GM23338 (cell line): ENCODE measurements around the gene ECM2. TPM values are rescaled to one million over a fixed set of nuclear protein-coding genes. Genes with fewer than 3 reads are reported as not detected.

ENCODE experiments used
- ATAC-seq: fragments of 200-7000 bp; cut with Tn5 transposase; 3 replicates; pipeline ENCODE4 v1.9.1; 2020
- DNase-seq: peaks from one replicate; pipeline ENCODE4 v3.0.0-alpha.2; 2015; ENCODE audit warnings: low spot score
- H2AFZ ChIP-seq: fragments of 200-600 bp; sonication (generic); 2 replicates; pipeline ENCODE4 v1.8.0; 2016; ENCODE audit warnings: antibody characterized with exemption, mild to moderate bottlenecking, moderate library complexity
- H3F3A ChIP-seq: fragments of 200-600 bp; sonication (generic); replicated peaks from 2 replicates; pipeline ENCODE4 v1.8.0; 2017; ENCODE audit warnings: antibody characterized with exemption, mixed run types, low read depth
- H3K27ac ChIP-seq: fragments of 200-600 bp; sonication (generic); 2 replicates; pipeline ENCODE4 v1.6.1; 2016; ENCODE audit warnings: low read depth
- H3K27me3 ChIP-seq: fragments of 200-600 bp; sonication (generic); 2 replicates; pipeline ENCODE4 v1.8.0; 2016; ENCODE audit warnings: mild to moderate bottlenecking, mixed run types, moderate library complexity; ENCODE audit not compliant: insufficient read depth
- H3K36me3 ChIP-seq: fragments of 200-600 bp; sonication (generic); 2 replicates; pipeline ENCODE4 v1.8.0; 2016; ENCODE audit warnings: mild to moderate bottlenecking; ENCODE audit not compliant: insufficient read depth
- H3K4me1 ChIP-seq: fragments of 200-600 bp; sonication (generic); 2 replicates; pipeline ENCODE4 v1.8.0; 2016; ENCODE audit warnings: mild to moderate bottlenecking, moderate library complexity; ENCODE audit not compliant: insufficient read depth
- H3K4me2 ChIP-seq: fragments of 200-600 bp; sonication (generic); 2 replicates; pipeline ENCODE4 v1.7.1; 2017; ENCODE audit warnings: mixed run types
- H3K4me3 ChIP-seq: fragments of 200-600 bp; sonication (generic); 2 replicates; pipeline ENCODE4 v1.6.1; 2016; ENCODE audit warnings: mixed run types
- H3K79me2 ChIP-seq: fragments of 200-600 bp; sonication (generic); replicated peaks from 2 replicates; pipeline ENCODE4 v1.8.0; 2017; ENCODE audit warnings: mild to moderate bottlenecking; ENCODE audit not compliant: insufficient read depth
- H3K9me2 ChIP-seq: fragments of 200-600 bp; sonication (generic); 2 replicates; pipeline ENCODE4 v1.8.0; 2017; ENCODE audit not compliant: insufficient read depth
- H4K20me1 ChIP-seq: fragments of 200-600 bp; sonication (generic); replicated peaks from 2 replicates; pipeline ENCODE4 v1.8.0; 2017; ENCODE audit warnings: mild to moderate bottlenecking; ENCODE audit not compliant: insufficient read depth
- H3K27ac Mint-ChIP-seq: 2 replicates; pipeline ENCODE4 v1.8.0; 2020; ENCODE audit warnings: inconsistent platforms, mild to moderate bottlenecking, moderate library complexity, mixed read lengths
- H3K27me3 Mint-ChIP-seq: 3 replicates; pipeline ENCODE4 v1.8.0; 2022; ENCODE audit warnings: low read depth, mild to moderate bottlenecking, moderate library complexity, mixed read lengths, inconsistent platforms; ENCODE audit not compliant: insufficient read depth, poor library complexity
- H3K36me3 Mint-ChIP-seq: 3 replicates; pipeline ENCODE4 v1.8.0; 2021; ENCODE audit warnings: low read depth, mild to moderate bottlenecking, inconsistent platforms, moderate library complexity, mixed read lengths
- H3K4me1 Mint-ChIP-seq: 3 replicates; pipeline ENCODE4 v1.8.0; 2020; ENCODE audit warnings: mild to moderate bottlenecking, inconsistent platforms, mixed read lengths
- H3K4me3 Mint-ChIP-seq: 3 replicates; pipeline ENCODE4 v1.8.0; 2021; ENCODE audit warnings: moderate library complexity, mild to moderate bottlenecking, inconsistent platforms, mixed read lengths
- H3K9me3 Mint-ChIP-seq: 3 replicates; pipeline ENCODE4 v1.8.0; 2020; ENCODE audit warnings: moderate library complexity, mild to moderate bottlenecking, inconsistent platforms, mixed read lengths
- CREB1 ChIP-seq: fragments of 250-450 bp; sonication (Bioruptor Pico); IDR thresholded peaks from 2 replicates; pipeline ENCODE4 v1.5.0; 2020; ENCODE audit warnings: low read depth, mild to moderate bottlenecking, moderate library complexity
- EZH2 ChIP-seq: fragments of 200-600 bp; sonication (generic); IDR thresholded peaks from one replicate; pipeline ENCODE4 v1.8.0; 2017; ENCODE audit warnings: antibody characterized with exemption, mild to moderate bottlenecking, low read depth; ENCODE audit not compliant: unreplicated experiment
- EZH2phosphoT487 ChIP-seq: fragments of 200-600 bp; sonication (generic); IDR thresholded peaks from one replicate; pipeline ENCODE4 v1.8.1; 2018; ENCODE audit warnings: antibody characterized with exemption; ENCODE audit not compliant: unreplicated experiment
- NANOG ChIP-seq: IDR thresholded peaks from 2 replicates; pipeline ENCODE4 v1.6.1; 2016; ENCODE audit warnings: antibody characterized with exemption, borderline replicate concordance
- POLR2AphosphoS5 ChIP-seq: IDR thresholded peaks from 2 replicates; pipeline ENCODE4 v1.6.1; 2016; ENCODE audit warnings: antibody characterized with exemption, low read depth
- STAT1 ChIP-seq: IDR thresholded peaks from one replicate; pipeline ENCODE4 v1.6.1; 2016; ENCODE audit warnings: antibody characterized with exemption; ENCODE audit not compliant: unreplicated experiment
- ZNF331 ChIP-seq: fragments of 250-450 bp; sonication (Bioruptor Pico); IDR thresholded peaks from 2 replicates; pipeline ENCODE4 v1.5.0; 2020; ENCODE audit warnings: low read depth, mild to moderate bottlenecking, moderate library complexity
- polyA plus RNA-seq: library from polyadenylated mRNA; unstranded; fragments of >200 nt; fragmentation: Nextera tagmentation; extraction: Ambion mirVana; gene quantifications from 2 replicates; pipeline ENCODE4 v1.2.1, GENCODE V29; 2016
- total RNA-seq: library from RNA; depleted of rRNA; stranded (reverse); fragments of >200 nt; shearing (Covaris generic); gene quantifications from 2 replicates; pipeline ENCODE4 v1.2.3, GENCODE V29; 2014
- TF ChIP-seq, protein P1 (sequence below), 2 experiments: fragments of 200-600 bp in 1 of 2; sonication (generic) in 1 of 2; conservative IDR thresholded peaks; 2 replicates each; pipeline versions ENCODE4 v1.5.1 to v1.6.1; 2016 to 2017; ENCODE audit warnings: antibody characterized with exemption in 2 of 2, low read depth in 2 of 2, mild to moderate bottlenecking in 2 of 2, moderate library complexity in 1 of 2
- TF ChIP-seq, protein P2 (sequence below): fragments of 250-450 bp; sonication (Bioruptor Pico); IDR thresholded peaks from 2 replicates; pipeline ENCODE4 v1.5.0; 2020; ENCODE audit warnings: mild to moderate bottlenecking, moderate library complexity

Gene ECM2
- total and polyA plus RNA-seq, 2 experiments from 2014 or later = 0.79 TPM; not detected in 1

DNA sequence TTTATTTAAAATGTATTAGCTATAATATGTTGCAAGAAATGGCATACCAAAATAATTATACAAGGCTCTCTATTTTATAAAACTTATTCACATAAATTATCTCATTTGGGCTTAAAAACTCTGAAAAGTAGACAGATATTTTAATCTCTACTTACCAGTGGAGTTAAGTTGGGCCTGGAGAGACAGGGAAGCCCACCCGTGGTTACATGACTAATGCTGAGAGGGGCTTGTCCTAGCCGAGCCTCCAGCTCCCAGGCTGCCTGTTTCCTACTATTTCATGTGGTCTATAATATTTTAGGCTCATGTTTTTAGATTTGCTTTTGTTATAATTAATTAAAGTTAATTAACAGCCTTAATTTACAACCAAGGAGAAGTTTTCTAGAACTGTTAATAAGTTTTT lies 32.6 kb downstream of the ECM2 start (continued):
- TF ChIP-seq, protein P1, sequence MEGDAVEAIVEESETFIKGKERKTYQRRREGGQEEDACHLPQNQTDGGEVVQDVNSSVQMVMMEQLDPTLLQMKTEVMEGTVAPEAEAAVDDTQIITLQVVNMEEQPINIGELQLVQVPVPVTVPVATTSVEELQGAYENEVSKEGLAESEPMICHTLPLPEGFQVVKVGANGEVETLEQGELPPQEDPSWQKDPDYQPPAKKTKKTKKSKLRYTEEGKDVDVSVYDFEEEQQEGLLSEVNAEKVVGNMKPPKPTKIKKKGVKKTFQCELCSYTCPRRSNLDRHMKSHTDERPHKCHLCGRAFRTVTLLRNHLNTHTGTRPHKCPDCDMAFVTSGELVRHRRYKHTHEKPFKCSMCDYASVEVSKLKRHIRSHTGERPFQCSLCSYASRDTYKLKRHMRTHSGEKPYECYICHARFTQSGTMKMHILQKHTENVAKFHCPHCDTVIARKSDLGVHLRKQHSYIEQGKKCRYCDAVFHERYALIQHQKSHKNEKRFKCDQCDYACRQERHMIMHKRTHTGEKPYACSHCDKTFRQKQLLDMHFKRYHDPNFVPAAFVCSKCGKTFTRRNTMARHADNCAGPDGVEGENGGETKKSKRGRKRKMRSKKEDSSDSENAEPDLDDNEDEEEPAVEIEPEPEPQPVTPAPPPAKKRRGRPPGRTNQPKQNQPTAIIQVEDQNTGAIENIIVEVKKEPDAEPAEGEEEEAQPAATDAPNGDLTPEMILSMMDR (conservative IDR thresholded peaks at IDR 0.05; ENCODE audit: low read depth in 2 of 2) = no peak
- TF ChIP-seq ZNF331 (CRISPR knock-in tag) = no peak

DNA sequence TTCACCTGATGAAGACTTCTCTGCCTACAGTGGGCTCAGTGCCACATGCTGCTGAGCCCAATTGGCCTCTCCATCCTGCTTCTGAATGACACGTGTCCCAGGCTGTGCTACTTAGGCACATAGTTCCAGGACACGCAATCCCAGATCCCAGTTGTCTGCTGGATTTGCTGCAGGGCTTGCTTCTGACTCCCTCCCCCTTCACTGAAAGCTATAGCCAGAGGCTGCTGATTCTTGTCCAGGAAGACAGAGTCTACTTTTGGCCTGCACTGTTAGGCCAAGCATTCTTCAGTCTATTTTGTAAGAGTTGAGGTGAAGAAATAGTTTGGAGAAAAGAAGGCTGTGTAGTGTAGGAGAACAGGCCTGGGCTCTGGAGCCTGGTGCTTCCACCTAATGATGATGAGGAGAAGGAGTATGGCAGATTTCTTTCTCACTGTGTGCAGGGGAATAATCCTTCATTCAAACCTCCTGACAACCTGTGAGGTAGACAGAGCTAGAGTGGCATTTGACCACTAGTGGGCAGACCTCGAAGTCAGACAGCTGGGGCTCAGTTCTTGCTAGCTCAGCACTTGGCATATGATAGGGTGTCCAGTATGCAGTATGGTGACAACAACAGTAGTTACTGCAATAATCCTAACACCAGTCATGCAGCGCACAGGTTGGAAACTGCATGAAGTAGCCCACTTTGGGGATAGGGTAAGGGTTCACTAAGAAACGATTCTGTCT lies 34.0 kb downstream of the ECM2 start:
- Mint-ChIP-seq H3K36me3 (no peaks in the 10 kb centered on the region), H3K4me3 (no peak overlapping the region), H3K27me3 (no peaks in the 10 kb centered on the region), H3K9me3 (no peaks in the 10 kb centered on the region; the same call in 2 of the 3 replicates), H3K4me1 (peaks cover 24% of the 10 kb centered on the region), H3K27ac (peak overlapping the region; percentile 33; the same call in 1 of the 2 replicates)
- Histone ChIP-seq H3K27me3 (no peaks in the 10 kb centered on the region), H3K4me3 (no peak overlapping the region), H3F3A (no peaks in the 10 kb centered on the region), H3K27ac (no peak overlapping the region), H2AFZ (no peak overlapping the region), H3K4me2 (no peak overlapping the region), H4K20me1 (no peaks in the 10 kb centered on the region), H3K4me1 (peaks cover 12% of the 10 kb centered on the region; the same call in 1 of the 2 replicates), H3K79me2 (no peaks in the 10 kb centered on the region), H3K9me2 (no peaks in the 10 kb centered on the region), H3K36me3 (no peaks in the 10 kb centered on the region)
- peak; percentile 90 for ATAC-seq
- DNase-seq = peak; percentile 63
- TF ChIP-seq EZH2 (no peak), POLR2AphosphoS5 (no peak)
- TF ChIP-seq, protein P1 (conservative IDR thresholded peaks at IDR 0.05; ENCODE audit: low read depth in 2 of 2) = peak; percentile 59 to 81

DNA sequence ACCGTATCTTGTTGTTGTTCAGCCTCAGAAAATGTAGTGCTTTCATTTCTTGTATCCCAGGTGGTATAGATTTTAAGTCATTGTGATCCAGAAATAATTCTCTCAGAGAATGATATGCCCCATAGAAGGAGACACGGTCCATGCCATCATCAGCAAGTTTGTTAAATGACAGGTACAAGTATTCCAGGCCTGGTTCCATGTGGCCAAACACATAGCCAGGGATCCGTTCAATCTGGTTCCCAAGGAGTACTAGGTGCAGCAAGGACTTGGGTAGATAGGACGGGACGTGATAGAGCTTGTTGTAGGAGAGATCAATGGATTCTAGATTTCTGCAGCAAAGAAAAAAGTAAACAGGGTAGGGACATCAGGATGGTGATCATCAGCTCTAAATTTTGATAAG lies 35.1 kb downstream of the ECM2 start:
- Mint-ChIP-seq H3K4me3 (no peak overlapping the region), H3K4me1 (peaks cover 20% of the 10 kb centered on the region), H3K36me3 (no peaks in the 10 kb centered on the region), H3K27ac (no peak overlapping the region), H3K27me3 (no peaks in the 10 kb centered on the region), H3K9me3 (no peaks in the 10 kb centered on the region; the same call in 2 of the 3 replicates)
- DNase-seq (no peak), ATAC-seq (no peak)
- Histone ChIP-seq H3K4me1 (peaks cover 12% of the 10 kb centered on the region; the same call in 1 of the 2 replicates), H3K79me2 (no peaks in the 10 kb centered on the region), H3K4me3 (no peak overlapping the region), H3F3A (no peaks in the 10 kb centered on the region), H3K27me3 (no peaks in the 10 kb centered on the region), H3K36me3 (no peaks in the 10 kb centered on the region), H4K20me1 (no peaks in the 10 kb centered on the region), H3K27ac (no peak overlapping the region), H2AFZ (no peak overlapping the region), H3K4me2 (no peak overlapping the region), H3K9me2 (no peaks in the 10 kb centered on the region)
- no peak for TF ChIP-seq STAT1
- TF ChIP-seq EZH2 = no peak
- TF ChIP-seq EZH2phosphoT487 = no peak
- TF ChIP-seq CREB1 (CRISPR knock-in tag) = no peak
- TF ChIP-seq, protein P2, sequence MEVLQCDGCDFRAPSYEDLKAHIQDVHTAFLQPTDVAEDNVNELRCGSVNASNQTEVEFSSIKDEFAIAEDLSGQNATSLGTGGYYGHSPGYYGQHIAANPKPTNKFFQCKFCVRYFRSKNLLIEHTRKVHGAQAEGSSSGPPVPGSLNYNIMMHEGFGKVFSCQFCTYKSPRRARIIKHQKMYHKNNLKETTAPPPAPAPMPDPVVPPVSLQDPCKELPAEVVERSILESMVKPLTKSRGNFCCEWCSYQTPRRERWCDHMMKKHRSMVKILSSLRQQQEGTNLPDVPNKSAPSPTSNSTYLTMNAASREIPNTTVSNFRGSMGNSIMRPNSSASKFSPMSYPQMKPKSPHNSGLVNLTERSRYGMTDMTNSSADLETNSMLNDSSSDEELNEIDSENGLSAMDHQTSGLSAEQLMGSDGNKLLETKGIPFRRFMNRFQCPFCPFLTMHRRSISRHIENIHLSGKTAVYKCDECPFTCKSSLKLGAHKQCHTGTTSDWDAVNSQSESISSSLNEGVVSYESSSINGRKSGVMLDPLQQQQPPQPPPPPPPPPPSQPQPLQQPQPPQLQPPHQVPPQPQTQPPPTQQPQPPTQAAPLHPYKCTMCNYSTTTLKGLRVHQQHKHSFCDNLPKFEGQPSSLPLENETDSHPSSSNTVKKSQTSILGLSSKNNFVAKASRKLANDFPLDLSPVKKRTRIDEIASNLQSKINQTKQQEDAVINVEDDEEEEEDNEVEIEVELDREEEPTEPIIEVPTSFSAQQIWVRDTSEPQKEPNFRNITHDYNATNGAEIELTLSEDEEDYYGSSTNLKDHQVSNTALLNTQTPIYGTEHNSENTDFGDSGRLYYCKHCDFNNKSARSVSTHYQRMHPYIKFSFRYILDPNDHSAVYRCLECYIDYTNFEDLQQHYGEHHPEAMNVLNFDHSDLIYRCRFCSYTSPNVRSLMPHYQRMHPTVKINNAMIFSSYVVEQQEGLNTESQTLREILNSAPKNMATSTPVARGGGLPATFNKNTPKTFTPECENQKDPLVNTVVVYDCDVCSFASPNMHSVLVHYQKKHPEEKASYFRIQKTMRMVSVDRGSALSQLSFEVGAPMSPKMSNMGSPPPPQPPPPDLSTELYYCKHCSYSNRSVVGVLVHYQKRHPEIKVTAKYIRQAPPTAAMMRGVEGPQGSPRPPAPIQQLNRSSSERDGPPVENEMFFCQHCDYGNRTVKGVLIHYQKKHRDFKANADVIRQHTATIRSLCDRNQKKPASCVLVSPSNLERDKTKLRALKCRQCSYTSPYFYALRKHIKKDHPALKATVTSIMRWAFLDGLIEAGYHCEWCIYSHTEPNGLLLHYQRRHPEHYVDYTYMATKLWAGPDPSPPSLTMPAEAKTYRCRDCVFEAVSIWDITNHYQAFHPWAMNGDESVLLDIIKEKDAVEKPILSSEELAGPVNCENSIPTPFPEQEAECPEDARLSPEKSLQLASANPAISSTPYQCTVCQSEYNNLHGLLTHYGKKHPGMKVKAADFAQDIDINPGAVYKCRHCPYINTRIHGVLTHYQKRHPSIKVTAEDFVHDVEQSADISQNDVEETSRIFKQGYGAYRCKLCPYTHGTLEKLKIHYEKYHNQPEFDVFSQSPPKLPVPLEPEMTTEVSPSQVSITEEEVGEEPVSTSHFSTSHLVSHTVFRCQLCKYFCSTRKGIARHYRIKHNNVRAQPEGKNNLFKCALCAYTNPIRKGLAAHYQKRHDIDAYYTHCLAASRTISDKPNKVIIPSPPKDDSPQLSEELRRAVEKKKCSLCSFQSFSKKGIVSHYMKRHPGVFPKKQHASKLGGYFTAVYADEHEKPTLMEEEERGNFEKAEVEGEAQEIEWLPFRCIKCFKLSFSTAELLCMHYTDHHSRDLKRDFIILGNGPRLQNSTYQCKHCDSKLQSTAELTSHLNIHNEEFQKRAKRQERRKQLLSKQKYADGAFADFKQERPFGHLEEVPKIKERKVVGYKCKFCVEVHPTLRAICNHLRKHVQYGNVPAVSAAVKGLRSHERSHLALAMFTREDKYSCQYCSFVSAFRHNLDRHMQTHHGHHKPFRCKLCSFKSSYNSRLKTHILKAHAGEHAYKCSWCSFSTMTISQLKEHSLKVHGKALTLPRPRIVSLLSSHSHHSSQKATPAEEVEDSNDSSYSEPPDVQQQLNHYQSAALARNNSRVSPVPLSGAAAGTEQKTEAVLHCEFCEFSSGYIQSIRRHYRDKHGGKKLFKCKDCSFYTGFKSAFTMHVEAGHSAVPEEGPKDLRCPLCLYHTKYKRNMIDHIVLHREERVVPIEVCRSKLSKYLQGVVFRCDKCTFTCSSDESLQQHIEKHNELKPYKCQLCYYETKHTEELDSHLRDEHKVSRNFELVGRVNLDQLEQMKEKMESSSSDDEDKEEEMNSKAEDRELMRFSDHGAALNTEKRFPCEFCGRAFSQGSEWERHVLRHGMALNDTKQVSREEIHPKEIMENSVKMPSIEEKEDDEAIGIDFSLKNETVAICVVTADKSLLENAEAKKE (CRISPR knock-in tag) = no peak
- TF ChIP-seq NANOG = no peak
- TF ChIP-seq POLR2AphosphoS5 = no peak
